ENCODE measurements around the gene FGF1. TPM values are rescaled to one million over a fixed set of nuclear protein-coding genes. Genes with fewer than 3 reads are reported as not detected.

The FGF1 gene
- polyA plus RNA-seq, 3 donors: not detected

- Histone ChIP-seq H3K9me3 (replicated peaks in 1 of 2; ENCODE audit: control insufficient read depth in 1 of 2, insufficient read depth in 1 of 2, low read length in 2 of 2) (no peaks in the 10 kb centered on the region), H3K4me2 (replicated peaks; ENCODE audit: extremely low read depth, low read length, poor library complexity, severe bottlenecking) (no peak overlapping the region), H4K20me1 (ENCODE audit: insufficient read depth, low read length) (no peaks in the 10 kb centered on the region), H3K4me3 (replicated peaks in 1 of 3; ENCODE audit: low read depth in 2 of 3, low read length in 3 of 3) (no peak overlapping the region), H3K27ac (ENCODE audit: low read depth in 1 of 2, low read length in 2 of 2) (no peak overlapping the region), H3K36me3 (replicated peaks in 1 of 2; ENCODE audit: control insufficient read depth in 1 of 2, insufficient read depth in 2 of 2, low read length in 2 of 2) (no peaks in the 10 kb centered on the region), H3K4me1 (ENCODE audit: control insufficient read depth in 1 of 2, insufficient read depth in 2 of 2, low read length in 2 of 2) (peaks cover 4 to 7% of the 10 kb centered on the region in 2 donors), H2AFZ (ENCODE audit: insufficient read depth, low read depth, low read length, poor library complexity, severe bottlenecking) (no peak overlapping the region), H3K9ac (ENCODE audit: insufficient read depth, low read length, poor library complexity, severe bottlenecking) (no peak overlapping the region), H3K27me3 (ENCODE audit: control insufficient read depth in 2 of 2, insufficient read depth in 2 of 2, low read length in 2 of 2) (peaks cover 0 to 5% of the 10 kb centered on the region in 2 donors), H3K79me2 (ENCODE audit: insufficient read depth, low read length) (no peaks in the 10 kb centered on the region)
- H3K4me3 Mint-ChIP-seq: no peak overlapping the region
- H3K9me3 Mint-ChIP-seq: peaks cover 0 to 3% (median 0%) of the 10 kb centered on the region in 7 donors
- intact Hi-C loops (cut with micrococcal nuclease): no loop called here
- peaks cover 19% of the 10 kb centered on the region for H3K4me1 Mint-ChIP-seq
- no peak for DNase-seq
- H3K36me3 Mint-ChIP-seq: no peaks in the 10 kb centered on the region
- H3K27ac Mint-ChIP-seq: no peak overlapping the region
- TF ChIP-seq, protein P1, sequence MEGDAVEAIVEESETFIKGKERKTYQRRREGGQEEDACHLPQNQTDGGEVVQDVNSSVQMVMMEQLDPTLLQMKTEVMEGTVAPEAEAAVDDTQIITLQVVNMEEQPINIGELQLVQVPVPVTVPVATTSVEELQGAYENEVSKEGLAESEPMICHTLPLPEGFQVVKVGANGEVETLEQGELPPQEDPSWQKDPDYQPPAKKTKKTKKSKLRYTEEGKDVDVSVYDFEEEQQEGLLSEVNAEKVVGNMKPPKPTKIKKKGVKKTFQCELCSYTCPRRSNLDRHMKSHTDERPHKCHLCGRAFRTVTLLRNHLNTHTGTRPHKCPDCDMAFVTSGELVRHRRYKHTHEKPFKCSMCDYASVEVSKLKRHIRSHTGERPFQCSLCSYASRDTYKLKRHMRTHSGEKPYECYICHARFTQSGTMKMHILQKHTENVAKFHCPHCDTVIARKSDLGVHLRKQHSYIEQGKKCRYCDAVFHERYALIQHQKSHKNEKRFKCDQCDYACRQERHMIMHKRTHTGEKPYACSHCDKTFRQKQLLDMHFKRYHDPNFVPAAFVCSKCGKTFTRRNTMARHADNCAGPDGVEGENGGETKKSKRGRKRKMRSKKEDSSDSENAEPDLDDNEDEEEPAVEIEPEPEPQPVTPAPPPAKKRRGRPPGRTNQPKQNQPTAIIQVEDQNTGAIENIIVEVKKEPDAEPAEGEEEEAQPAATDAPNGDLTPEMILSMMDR (IDR thresholded peaks at IDR 0.05): no peak
- peaks cover 2 to 13% (median 6%) of the 10 kb centered on the region in 3 donors for H3K27me3 Mint-ChIP-seq (ENCODE audit: low read depth in 3 of 3)
- 96% methylated on average over 4 of the region's 4 CpGs for WGBS (ENCODE audit: insufficient coverage)
Observed at GRCh38 chr5:142592365-142592764, 93.5 kb downstream of the FGF1 start.

GRCh38 chr5:142590451-142591231 lies 95.2 kb downstream of the FGF1 start:
- Histone ChIP-seq H3K9me3 (replicated peaks in 1 of 2; ENCODE audit: control insufficient read depth in 1 of 2, insufficient read depth in 1 of 2, low read length in 2 of 2) (no peaks in the 10 kb centered on the region), H3K4me3 (replicated peaks in 1 of 3; ENCODE audit: low read depth in 2 of 3, low read length in 3 of 3) (no peak overlapping the region), H3K4me2 (replicated peaks; ENCODE audit: extremely low read depth, low read length, poor library complexity, severe bottlenecking) (no peak overlapping the region), H2AFZ (ENCODE audit: insufficient read depth, low read depth, low read length, poor library complexity, severe bottlenecking) (no peak overlapping the region), H3K4me1 (ENCODE audit: control insufficient read depth in 1 of 2, insufficient read depth in 2 of 2, low read length in 2 of 2) (peaks cover 4 to 7% of the 10 kb centered on the region in 2 donors), H4K20me1 (ENCODE audit: insufficient read depth, low read length) (no peaks in the 10 kb centered on the region), H3K9ac (ENCODE audit: insufficient read depth, low read length, poor library complexity, severe bottlenecking) (no peak overlapping the region), H3K79me2 (ENCODE audit: insufficient read depth, low read length) (no peaks in the 10 kb centered on the region), H3K27ac (ENCODE audit: low read depth in 1 of 2, low read length in 2 of 2) (no peak overlapping the region), H3K36me3 (replicated peaks in 1 of 2; ENCODE audit: control insufficient read depth in 1 of 2, insufficient read depth in 2 of 2, low read length in 2 of 2) (no peaks in the 10 kb centered on the region), H3K27me3 (ENCODE audit: control insufficient read depth in 2 of 2, insufficient read depth in 2 of 2, low read length in 2 of 2) (peaks cover under 1 to 5% of the 10 kb centered on the region in 2 donors)
- no peaks in the 10 kb centered on the region for H3K36me3 Mint-ChIP-seq
- peaks cover 2 to 12% (median 5%) of the 10 kb centered on the region in 3 donors for H3K27me3 Mint-ChIP-seq (ENCODE audit: low read depth in 3 of 3)
- DNase-seq: no peak
- intact Hi-C loops (cut with micrococcal nuclease): no loop called here
- peaks cover 0 to 1% (median 0%) of the 10 kb centered on the region in 7 donors for H3K9me3 Mint-ChIP-seq
- H3K4me3 Mint-ChIP-seq: peak overlapping the region in 1 of 2 donors; percentile 27
- 80% methylated on average over 2 of the region's 4 CpGs for WGBS (ENCODE audit: insufficient coverage)
- peak overlapping the region in 1 of 7 donors; percentile 37 for H3K27ac Mint-ChIP-seq
- TF ChIP-seq, protein P1 (IDR thresholded peaks at IDR 0.05): no peak
- peaks cover 18% of the 10 kb centered on the region for H3K4me1 Mint-ChIP-seq

All from CD14-positive monocyte (primary cell).